Mucosa of descending colon (tissue), 3 donors: Measurements from ENCODE around the gene NKX3-2. TPM values are rescaled to one million over a fixed set of nuclear protein-coding genes. Genes with fewer than 3 reads are reported as not detected.

Source experiments
- ATAC-seq: fragments of 200-7000 bp; cut with Tn5 transposase; one replicate; pipeline ENCODE4 v1.9.1; 2020; ENCODE audit warnings: mild to moderate bottlenecking, moderate library complexity
- DNase-seq, 3 donors: peaks; one replicate each; pipeline ENCODE4 v3.0.0-alpha.2; 2020
- H3K36me3 ChIP-seq: fragments of 200-600 bp; one replicate; pipeline ENCODE4 v1.8.0; 2021; ENCODE audit warnings: low read depth, mild to moderate bottlenecking
- H3K4me1 ChIP-seq: fragments of 200-600 bp; one replicate; pipeline ENCODE4 v1.8.0; 2021; ENCODE audit warnings: low read depth, mild to moderate bottlenecking
- H3K4me3 ChIP-seq: fragments of 200-600 bp; one replicate; pipeline ENCODE4 v1.8.0; 2021; ENCODE audit warnings: mild to moderate bottlenecking
- H3K9me3 ChIP-seq: fragments of 200-600 bp; one replicate; pipeline ENCODE4 v1.8.0; 2021; ENCODE audit warnings: mild to moderate bottlenecking
- intact Hi-C, 2 donors: fragments of 100-400 bp; cut with DNase I in 1 of 2; cut with micrococcal nuclease in 1 of 2; formaldehyde crosslinking; loops; one replicate each; pipeline versions ENCODE4 v1.11.0 to v1.11.1; 2022; cut with DNase I, micrococcal nuclease
- total RNA-seq, 3 donors: library from RNA; stranded (reverse); fragmentation: NEBNext Ultra II Directional in 2 of 3; extraction: Animal tissue kit (Norgen Biotek cat#: 25700) in 2 of 3; gene quantifications; one replicate each; pipeline versions ENCODE4 v1.2.1 to v1.2.4, GENCODE V29; 2021 to 2023
- TF ChIP-seq, protein P1 (sequence below): fragments of 200-600 bp; IDR thresholded peaks from one replicate; pipeline ENCODE4 v1.8.0; 2022; ENCODE audit warnings: antibody characterized with exemption, mild to moderate bottlenecking
- donor health status: DM: no; HTN: no; CAD: no; lungs with moderate emphysema.
- donor health status: DM: no; HTN: no; CAD: no.
- donor health status: DM: no; HTN: yes; CAD: no.

NKX3-2 gene
- total RNA-seq, 3 donors from 2014 or later = 0.61 to 26.3 (median 0.72) TPM

DNA sequence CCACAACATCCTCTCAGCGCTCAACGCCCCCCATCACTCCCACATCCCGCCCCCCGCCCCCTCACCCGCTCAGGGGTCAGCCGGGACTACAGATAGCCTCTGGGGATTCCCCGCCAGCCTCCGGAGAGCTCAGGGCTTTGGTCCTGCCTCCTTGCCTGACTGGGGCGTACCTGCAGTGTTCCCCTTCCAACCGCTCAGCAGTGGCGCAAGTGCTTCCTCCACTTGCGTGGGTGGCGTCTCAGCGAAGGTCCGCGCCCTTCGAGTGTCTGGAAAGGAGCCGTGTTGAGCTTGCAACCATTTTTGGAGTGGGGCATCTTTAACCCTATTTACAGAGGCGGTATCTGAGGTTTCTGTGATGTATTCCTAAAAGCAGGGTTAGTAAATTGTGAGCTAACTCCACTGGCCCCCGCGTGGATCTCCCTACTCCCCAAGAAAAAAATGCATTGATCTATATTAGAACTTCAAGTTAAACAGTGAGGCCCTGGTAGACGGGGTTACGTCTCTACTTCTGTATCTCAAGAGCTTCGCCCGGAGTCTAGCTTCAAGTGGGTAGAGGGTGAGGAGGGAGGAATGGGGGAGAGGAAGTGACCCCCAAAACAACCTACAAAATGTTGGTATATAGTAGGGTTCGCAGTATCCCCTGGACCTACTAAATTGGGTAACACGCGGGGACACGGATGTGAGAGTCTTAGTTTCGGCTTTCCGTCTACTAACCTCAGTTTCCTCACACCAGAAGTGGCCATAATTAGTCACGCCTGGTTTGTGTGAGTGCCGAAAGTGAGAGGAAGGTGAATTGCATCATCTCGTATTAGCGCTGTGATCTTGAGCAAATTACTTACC is 16.1 kb downstream of the NKX3-2 start:
- ATAC-seq = no peak

DNA sequence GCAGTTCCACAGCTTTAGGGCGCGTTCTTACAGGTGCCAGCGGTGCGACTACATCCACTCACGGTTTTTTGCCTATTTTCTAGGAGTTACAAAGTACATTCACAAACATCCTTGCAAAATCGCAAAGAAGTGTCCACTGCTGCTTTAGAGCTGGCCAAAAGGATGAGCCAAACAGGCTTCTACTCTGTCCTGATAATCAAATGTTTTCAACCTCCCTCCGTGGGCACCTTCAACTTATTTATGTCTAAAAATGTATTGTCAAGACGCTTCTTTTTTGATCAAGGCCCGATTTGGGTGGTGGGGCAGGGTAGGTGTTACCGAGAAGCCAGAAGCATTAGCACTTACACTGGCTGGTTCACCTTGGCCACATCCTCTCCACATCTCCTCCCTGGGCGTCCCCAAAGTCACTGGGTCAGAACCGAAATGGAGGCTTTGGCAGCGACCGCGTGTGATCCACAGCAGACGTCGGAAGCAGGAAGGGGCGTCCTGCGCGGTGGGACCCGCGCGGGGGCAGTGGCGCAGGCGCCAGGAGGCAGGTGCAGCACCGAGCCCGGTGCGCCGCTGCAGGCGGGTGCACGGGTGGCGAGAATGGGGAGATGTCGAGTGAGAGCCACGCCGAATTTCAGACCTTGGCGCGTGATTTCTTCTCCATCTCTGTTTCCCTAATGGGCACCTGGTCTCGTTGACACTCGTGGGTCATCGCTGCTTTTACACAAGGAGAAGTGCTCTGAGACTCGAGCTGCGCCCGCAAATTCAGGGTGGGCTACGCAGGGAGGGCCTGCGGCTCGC is 16.9 kb downstream of the NKX3-2 start:
- no peaks in the 10 kb centered on the region for H3K36me3 ChIP-seq
- TF ChIP-seq, protein P1, sequence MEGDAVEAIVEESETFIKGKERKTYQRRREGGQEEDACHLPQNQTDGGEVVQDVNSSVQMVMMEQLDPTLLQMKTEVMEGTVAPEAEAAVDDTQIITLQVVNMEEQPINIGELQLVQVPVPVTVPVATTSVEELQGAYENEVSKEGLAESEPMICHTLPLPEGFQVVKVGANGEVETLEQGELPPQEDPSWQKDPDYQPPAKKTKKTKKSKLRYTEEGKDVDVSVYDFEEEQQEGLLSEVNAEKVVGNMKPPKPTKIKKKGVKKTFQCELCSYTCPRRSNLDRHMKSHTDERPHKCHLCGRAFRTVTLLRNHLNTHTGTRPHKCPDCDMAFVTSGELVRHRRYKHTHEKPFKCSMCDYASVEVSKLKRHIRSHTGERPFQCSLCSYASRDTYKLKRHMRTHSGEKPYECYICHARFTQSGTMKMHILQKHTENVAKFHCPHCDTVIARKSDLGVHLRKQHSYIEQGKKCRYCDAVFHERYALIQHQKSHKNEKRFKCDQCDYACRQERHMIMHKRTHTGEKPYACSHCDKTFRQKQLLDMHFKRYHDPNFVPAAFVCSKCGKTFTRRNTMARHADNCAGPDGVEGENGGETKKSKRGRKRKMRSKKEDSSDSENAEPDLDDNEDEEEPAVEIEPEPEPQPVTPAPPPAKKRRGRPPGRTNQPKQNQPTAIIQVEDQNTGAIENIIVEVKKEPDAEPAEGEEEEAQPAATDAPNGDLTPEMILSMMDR = no peak
- H3K4me1 ChIP-seq = no peaks in the 10 kb centered on the region
- intact Hi-C loops = no loop called here
- no peak for ATAC-seq
- no peak overlapping the region for H3K4me3 ChIP-seq
- H3K9me3 ChIP-seq = no peaks in the 10 kb centered on the region
- no peak for DNase-seq

More for the DNA sequence above, 16.1 kb downstream of the NKX3-2 start:
- DNase-seq = no peak
- no peaks in the 10 kb centered on the region for H3K36me3 ChIP-seq
- intact Hi-C loops = no loop called here
- TF ChIP-seq, protein P1 = no peak
- H3K4me1 ChIP-seq = no peaks in the 10 kb centered on the region
- no peaks in the 10 kb centered on the region for H3K9me3 ChIP-seq
- no peak overlapping the region for H3K4me3 ChIP-seq

DNA sequence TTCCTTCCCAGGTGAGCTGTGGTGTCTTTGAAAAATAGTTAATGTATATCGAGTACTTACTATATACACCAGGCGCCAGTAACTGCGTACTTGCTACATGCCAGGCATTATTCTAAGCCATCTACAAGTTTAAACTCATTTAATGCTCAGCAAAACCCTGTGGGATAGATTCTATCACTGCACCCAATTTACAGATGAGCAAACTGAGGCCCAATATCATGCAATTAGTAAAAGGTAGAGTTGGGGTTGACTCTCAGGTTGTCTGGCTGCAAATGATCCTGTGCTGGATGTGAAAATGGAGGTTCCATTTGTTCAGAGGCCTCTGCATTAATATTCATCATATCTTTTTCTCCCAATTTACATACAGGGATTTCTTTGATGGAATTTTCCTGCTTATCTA is 17.6 kb downstream of the NKX3-2 start:
- TF ChIP-seq, protein P1 = no peak
- H3K36me3 ChIP-seq = no peaks in the 10 kb centered on the region
- intact Hi-C loops = no loop called here

DNA sequence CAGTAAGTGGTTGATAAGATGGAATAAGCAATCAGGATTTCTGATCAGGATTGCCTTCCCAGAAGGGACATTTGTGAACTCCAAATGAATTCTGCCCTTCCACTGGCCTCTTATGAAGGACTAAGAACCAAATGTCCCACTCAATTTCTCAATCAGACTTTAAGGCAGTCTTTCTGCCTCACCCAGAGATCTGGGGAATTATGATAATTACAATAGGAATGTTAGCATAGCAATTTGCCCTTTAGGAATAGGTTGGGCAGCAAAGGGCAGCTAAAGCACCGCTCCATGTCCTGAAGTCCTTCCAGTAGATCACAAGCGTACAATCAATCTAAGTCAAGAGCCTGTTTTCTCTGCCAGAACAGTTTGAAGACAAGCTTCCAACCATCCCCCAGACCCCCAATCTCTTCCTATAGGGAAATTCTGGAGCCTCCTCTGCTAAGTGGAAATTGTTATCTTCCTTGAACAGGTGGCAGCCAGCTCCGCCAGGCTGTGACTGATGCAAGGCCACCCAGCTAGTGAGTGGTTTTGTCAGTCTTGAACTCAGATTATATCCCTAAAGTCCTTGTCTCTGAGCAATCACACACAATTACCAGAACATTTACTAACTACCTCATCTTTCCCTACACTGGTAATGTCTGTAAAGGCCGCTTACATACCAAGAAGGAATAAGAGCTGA is 18.6 kb downstream of the NKX3-2 start:
- Histone ChIP-seq H3K9me3 (no peaks in the 10 kb centered on the region), H3K4me3 (no peak overlapping the region), H3K36me3 (no peaks in the 10 kb centered on the region), H3K4me1 (no peaks in the 10 kb centered on the region)
- DNase-seq = no peak
- ATAC-seq = no peak
- intact Hi-C loops = no loop called here
- TF ChIP-seq, protein P1 = no peak

More for the DNA sequence above, 17.6 kb downstream of the NKX3-2 start:
- no peak for ATAC-seq
- Histone ChIP-seq H3K9me3 (no peaks in the 10 kb centered on the region), H3K4me3 (no peak overlapping the region), H3K4me1 (no peaks in the 10 kb centered on the region)
- no peak for DNase-seq

DNA sequence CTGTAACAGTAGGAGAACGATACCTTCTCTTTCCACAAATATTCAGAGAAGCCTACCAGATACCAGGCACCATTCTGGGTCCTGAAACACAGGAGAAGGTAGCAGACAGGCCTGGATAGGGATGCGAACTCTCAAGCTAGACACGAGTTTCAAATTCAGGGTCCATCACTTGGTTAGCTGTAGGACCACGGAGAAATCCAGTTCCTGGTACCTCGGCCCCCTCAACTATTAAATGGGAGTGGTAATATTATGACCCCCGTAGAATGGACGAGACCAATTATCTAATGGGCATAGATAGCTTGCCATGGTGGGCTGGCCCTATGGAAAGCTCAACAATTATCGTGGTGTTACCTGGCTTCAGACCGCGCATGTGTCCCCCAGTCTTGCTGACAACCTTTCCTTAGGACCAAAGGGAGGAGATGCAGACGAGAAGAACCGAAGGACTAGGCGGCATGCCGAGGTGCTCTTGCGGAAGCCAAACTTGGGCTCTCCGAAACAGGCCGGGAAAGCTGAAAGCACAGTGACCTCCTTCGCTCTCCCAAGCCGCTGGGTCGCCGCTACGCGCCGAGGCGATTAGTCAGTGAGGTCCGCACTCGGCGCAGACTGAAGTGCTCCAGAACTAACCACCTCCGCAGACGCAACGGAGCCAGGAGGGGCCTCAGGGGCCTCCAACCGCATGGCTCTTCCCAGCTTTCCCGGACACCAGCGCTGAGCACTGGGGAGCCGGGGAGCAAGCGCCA is 19.6 kb downstream of the NKX3-2 start:
- no peaks in the 10 kb centered on the region for H3K9me3 ChIP-seq
- H3K4me1 ChIP-seq = no peaks in the 10 kb centered on the region
- TF ChIP-seq, protein P1 = no peak
- intact Hi-C loops = no loop called here
- no peak for ATAC-seq
- H3K36me3 ChIP-seq = no peaks in the 10 kb centered on the region
- no peak for DNase-seq
- no peak overlapping the region for H3K4me3 ChIP-seq
